ENCODE data around the gene LAMP1.

- no peak for TF ChIP-seq CTCF (IDR thresholded peaks at IDR 0.05)
- TF ChIP-seq POLR2A (IDR thresholded peaks at IDR 0.05) = no peak
Observed at GRCh38 chr13:113307491-113307890, 10.5 kb downstream of the LAMP1 start.

Measured in Peyer's patch (tissue), 4 donors.